Mesothelial cell of epicardium (in vitro differentiated cells): ENCODE results near the gene ELAPOR2. TPM values are rescaled to one million over a fixed set of nuclear protein-coding genes. Genes with fewer than 3 reads are reported as not detected.
"Not testable (repeated sequence)": the region's sequence is repeated elsewhere in the genome, so short reads cannot be mapped to it uniquely, and the experiment has no call there.

Experiments
- DNase-seq, 2 experiments: peaks; one replicate each; pipeline ENCODE4 v3.0.0; 2021; ENCODE audit warnings: low spot score in 2 of 2; ENCODE audit not compliant: unreplicated experiment in 2 of 2
- H3K27ac Mint-ChIP-seq: 2 replicates; pipeline ENCODE4 v1.8.0; 2021; ENCODE audit warnings: mixed read lengths
- H3K27me3 Mint-ChIP-seq: 2 replicates; pipeline ENCODE4 v1.8.0; 2021; ENCODE audit warnings: low read depth, mixed read lengths
- H3K36me3 Mint-ChIP-seq: 2 replicates; pipeline ENCODE4 v1.8.0; 2021; ENCODE audit warnings: mixed read lengths
- H3K4me1 Mint-ChIP-seq: 2 replicates; pipeline ENCODE4 v1.8.0; 2021; ENCODE audit warnings: mixed read lengths
- H3K4me3 Mint-ChIP-seq: 2 replicates; pipeline ENCODE4 v1.8.0; 2021; ENCODE audit warnings: mild to moderate bottlenecking, moderate library complexity, mixed read lengths
- H3K9me3 Mint-ChIP-seq: 2 replicates; pipeline ENCODE4 v1.8.0; 2021; ENCODE audit warnings: mixed read lengths
- total RNA-seq: library from RNA; stranded (reverse); gene quantifications from 3 replicates; pipeline ENCODE4 v1.2.1, GENCODE V29; 2021
- TF ChIP-seq, protein P1 (sequence below): fragments of 200-600 bp; sonication (generic); IDR thresholded peaks from one replicate; pipeline ENCODE4 v1.5.0; 2021; ENCODE audit warnings: antibody characterized with exemption; ENCODE audit not compliant: unreplicated experiment

The ELAPOR2 gene
- total RNA-seq, 1 donor from 2014 or later, result 55.2 TPM

DNA sequence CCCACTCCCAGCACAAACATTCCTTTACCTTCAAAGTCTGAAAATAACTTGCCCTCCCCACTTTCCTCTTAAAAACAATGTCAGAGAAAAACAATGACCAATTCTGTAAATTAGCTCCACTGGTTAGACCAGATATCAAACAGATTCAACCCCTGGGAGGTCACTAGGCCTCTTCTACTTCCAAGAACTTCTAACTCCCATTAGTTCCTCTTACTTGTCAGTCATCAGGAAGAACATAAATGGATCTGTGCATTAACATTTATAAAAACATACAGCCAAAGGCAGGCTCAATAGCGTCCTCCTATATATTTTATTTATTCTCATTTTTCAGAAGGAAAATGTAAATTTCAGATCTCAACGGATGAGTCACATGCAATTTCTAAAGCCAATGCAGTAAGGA is 2.2 kb downstream of the ELAPOR2 start:
- H3K27me3 Mint-ChIP-seq, result peaks cover 6% of the 10 kb centered on the region
- H3K4me3 Mint-ChIP-seq, result no peak overlapping the region
- TF ChIP-seq, protein P1, sequence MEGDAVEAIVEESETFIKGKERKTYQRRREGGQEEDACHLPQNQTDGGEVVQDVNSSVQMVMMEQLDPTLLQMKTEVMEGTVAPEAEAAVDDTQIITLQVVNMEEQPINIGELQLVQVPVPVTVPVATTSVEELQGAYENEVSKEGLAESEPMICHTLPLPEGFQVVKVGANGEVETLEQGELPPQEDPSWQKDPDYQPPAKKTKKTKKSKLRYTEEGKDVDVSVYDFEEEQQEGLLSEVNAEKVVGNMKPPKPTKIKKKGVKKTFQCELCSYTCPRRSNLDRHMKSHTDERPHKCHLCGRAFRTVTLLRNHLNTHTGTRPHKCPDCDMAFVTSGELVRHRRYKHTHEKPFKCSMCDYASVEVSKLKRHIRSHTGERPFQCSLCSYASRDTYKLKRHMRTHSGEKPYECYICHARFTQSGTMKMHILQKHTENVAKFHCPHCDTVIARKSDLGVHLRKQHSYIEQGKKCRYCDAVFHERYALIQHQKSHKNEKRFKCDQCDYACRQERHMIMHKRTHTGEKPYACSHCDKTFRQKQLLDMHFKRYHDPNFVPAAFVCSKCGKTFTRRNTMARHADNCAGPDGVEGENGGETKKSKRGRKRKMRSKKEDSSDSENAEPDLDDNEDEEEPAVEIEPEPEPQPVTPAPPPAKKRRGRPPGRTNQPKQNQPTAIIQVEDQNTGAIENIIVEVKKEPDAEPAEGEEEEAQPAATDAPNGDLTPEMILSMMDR, result no peak
- H3K27ac Mint-ChIP-seq, result no peak overlapping the region
- no peaks in the 10 kb centered on the region for H3K9me3 Mint-ChIP-seq
- H3K4me1 Mint-ChIP-seq, result peaks cover 23% of the 10 kb centered on the region
- H3K36me3 Mint-ChIP-seq, result no peaks in the 10 kb centered on the region
- DNase-seq, result no peak

GRCh38 chr7:87056346-87056745 is 3.1 kb downstream of the ELAPOR2 start:
- H3K27ac Mint-ChIP-seq, result peak overlapping the region; percentile 9
- peaks cover 23% of the 10 kb centered on the region for H3K4me1 Mint-ChIP-seq
- H3K27me3 Mint-ChIP-seq, result peaks cover 6% of the 10 kb centered on the region
- no peaks in the 10 kb centered on the region for H3K36me3 Mint-ChIP-seq
- no peak for DNase-seq
- no peaks in the 10 kb centered on the region for H3K9me3 Mint-ChIP-seq
- H3K4me3 Mint-ChIP-seq, result no peak overlapping the region
- TF ChIP-seq, protein P1, result no peak

DNA sequence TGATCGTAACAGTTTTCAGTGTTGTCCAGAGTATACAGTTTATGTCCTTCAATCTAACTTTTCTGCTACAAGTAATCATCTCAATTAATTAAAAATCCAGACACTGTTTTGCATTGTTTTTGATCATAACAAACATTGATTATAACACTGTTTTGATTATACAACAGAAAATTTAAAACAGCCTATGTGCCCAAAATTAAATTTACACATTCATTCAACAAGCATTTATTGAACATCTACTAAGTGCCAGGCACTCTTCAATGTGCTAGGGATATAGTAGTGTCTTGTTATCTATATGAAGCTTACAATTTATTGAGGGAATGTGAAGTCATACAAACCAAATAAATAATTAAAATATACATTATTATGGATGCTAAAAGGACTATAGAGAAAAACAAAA is 10.6 kb downstream of the ELAPOR2 start:
- peaks cover 35% of the 10 kb centered on the region for H3K9me3 Mint-ChIP-seq
- no peak overlapping the region for H3K27ac Mint-ChIP-seq
- no peak overlapping the region for H3K4me3 Mint-ChIP-seq
- no peaks in the 10 kb centered on the region for H3K4me1 Mint-ChIP-seq
- H3K36me3 Mint-ChIP-seq, result peaks cover 9% of the 10 kb centered on the region
- no peaks in the 10 kb centered on the region for H3K27me3 Mint-ChIP-seq
- TF ChIP-seq, protein P1, result no peak
- DNase-seq, result no peak

DNA sequence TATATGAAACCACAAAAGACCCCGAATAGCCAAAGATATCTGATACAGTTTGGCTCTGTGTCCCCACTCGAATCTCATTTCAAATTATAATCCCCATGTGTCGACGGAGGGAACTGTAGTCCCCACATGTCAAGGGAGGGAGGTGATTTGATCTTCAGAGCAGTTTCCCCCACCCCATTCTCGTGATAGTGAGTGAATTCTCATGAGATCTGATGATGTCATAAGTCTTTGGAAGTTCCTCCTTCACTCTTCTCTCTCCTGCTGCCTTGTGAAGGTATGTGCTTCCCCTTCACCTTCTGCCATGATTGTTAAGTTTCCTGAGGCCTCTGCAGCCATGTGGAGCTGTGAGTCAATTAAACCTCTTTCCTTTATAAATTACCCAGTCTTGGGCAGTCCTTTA is 13.0 kb downstream of the ELAPOR2 start:
- Mint-ChIP-seq H3K36me3 (peaks cover 14% of the 10 kb centered on the region), H3K9me3 (peaks cover 41% of the 10 kb centered on the region), H3K4me1 (no peaks in the 10 kb centered on the region), H3K27me3 (no peaks in the 10 kb centered on the region), H3K4me3 (no peak overlapping the region), H3K27ac (no peak overlapping the region)
- DNase-seq, result no peak
- TF ChIP-seq, protein P1, result no peak

DNA sequence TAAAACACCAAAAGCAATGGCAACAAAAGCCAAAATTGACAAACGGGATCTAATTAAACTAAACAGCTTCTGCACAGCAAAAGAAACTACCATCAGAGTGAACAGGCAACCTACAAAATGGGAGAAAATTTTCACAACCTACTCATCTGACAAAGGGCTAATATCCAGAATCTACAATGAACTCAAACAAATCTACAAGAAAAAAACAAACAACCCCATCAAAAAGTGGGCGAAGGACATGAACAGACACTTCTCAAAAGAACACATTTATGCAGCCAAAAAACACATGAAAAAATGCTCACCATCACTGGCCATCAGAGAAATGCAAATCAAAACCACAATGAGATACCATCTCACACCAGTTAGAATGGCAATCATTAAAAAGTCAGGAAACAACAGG is 14.7 kb downstream of the ELAPOR2 start:
- H3K27me3 Mint-ChIP-seq, DNase-seq, H3K4me1 Mint-ChIP-seq, H3K27ac Mint-ChIP-seq, H3K4me3 Mint-ChIP-seq: not testable (repeated sequence)
- Mint-ChIP-seq H3K9me3 (peaks cover 37% of the 10 kb centered on the region), H3K36me3 (peaks cover 14% of the 10 kb centered on the region)

DNA sequence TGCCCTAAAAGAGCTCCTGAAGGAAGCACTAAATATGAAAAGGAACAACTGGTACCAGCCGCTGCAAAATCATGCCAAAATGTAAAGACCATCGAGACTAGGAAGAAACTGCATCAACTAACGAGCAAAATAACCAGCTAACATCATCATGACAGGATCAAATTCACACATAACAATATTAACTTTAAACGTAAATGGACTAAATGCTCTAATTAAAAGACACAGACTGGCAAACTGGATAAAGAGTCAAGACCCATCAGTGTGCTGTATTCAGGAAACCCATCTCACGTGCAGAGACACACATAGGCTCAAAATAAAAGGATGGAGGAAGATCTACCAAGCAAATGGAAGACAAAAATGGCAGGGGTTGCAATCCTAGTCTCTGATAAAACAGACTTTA is 17.9 kb downstream of the ELAPOR2 start:
- Mint-ChIP-seq H3K4me1 (peaks cover 12% of the 10 kb centered on the region), H3K9me3 (peaks cover 16% of the 10 kb centered on the region)
- not testable (repeated sequence) for H3K27me3 Mint-ChIP-seq, H3K4me3 Mint-ChIP-seq, H3K27ac Mint-ChIP-seq, DNase-seq, H3K36me3 Mint-ChIP-seq

- not testable (repeated sequence) for H3K27me3 Mint-ChIP-seq, H3K9me3 Mint-ChIP-seq, H3K36me3 Mint-ChIP-seq
- Mint-ChIP-seq H3K27ac (peak overlapping the region; percentile 98), H3K4me1 (peaks cover 12% of the 10 kb centered on the region), H3K4me3 (peak overlapping the region; percentile 74)
- peak in 1 of 2 experiments; percentile 46 for DNase-seq
These were observed 19.7 kb downstream of the ELAPOR2 start for GRCh38 chr7:87039691-87040299.
